Suppressor macrophage (primary cell): ENCODE measurements around the gene ABCA3.

Experiments used
- DNase-seq, 4 experiments: peaks; one replicate each; pipeline ENCODE4 v3.0.0-alpha.2; 2020 to 2022

ABCA3 gene

DNA sequence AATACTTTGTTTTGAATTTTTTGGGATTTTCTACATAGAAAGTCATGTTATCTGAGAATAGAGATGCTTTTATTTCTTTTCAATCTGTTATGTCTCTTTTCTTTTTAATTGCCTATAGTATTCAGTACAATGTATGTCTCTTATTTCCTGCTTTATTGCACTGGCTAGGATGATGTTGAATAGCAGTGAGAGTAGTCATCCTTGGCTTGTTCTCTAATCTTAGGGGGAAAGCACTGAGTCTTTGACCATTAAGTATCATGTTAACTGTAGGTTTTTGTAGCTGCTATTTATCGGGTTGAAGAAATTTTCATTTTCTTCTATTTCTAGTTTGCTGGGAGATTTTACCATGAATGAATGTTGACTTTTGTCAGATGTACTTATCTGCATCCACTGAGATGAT is 10.0 kb upstream of the ABCA3 start:
- DNase-seq, result no peak

DNA sequence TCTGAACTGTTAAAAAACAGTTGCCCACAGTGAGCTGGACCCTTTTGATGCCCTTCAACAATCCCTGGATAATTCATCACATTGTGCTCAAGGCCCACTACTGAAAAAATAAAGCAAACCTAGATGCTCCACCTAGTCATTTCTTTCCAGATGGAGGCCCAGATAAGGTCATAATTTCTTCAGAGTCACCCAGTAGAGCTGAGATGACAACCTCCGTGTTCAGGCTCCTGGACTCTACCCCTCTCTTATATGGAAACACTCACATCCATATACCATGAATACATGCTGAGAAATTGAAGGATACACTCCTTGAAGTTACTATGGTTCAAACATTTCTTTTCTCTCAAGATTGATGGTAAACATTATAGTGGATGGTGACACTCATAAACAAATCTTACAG is 2.7 kb upstream of the ABCA3 start:
- DNase-seq, result no peak

GRCh38 chr16:2341456-2342447 is 1.2 kb upstream of the ABCA3 start:
- peak in 1 of 4 experiments; percentile 9 for DNase-seq

DNA sequence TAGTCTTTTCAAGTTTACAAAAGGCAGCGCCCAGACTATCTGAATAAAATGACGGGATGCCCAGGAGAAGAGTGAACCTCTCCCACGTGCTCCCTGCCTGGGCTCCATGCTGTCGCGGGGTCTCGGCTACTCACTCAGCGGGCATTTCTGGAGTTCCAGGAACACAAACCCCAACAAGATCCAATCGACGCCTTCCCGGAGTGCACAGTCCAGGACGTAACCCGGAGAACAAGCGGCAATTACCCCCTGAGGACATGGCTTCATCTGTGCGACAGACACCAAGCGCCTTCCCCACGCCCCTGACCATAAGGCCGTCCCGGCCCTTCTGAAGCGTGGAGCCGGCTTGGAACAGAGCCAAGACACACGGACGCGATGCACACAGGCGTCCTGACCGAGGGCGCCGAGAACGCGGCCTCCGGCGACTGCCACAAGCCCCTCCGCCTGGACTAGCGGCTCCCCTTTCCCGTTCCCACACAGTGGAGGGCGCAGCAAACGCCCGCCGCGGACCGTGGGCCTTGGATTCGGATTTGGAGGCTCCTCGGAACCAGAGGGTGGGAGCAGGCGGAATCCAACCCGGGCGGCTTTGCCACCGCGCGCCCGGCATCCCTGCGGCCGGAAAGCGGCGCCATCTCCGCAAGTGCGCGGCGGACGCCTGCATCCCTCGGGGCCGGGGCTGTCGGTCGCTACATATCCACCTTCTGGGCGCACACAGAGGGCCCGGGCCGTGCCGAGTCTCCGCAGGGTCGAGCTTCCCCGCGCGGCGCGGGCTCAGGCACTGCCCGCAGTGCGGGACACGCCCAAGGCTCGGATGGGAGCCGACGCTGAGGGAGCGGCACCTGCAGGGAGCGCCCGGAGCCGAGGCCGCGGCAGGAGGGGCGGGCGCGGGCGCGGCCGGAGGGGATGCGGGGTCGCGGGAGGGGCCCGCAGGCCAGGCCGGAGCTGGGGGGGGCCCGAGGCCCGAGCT is 725 bp downstream of the ABCA3 start:
- DNase-seq, result peak; percentile 19 to 64 (median 38)

- DNase-seq, result no peak
Measured at GRCh38 chr16:2337431-2338296, 2.9 kb downstream of the ABCA3 start.

GRCh38 chr16:2335286-2335895 is 5.1 kb downstream of the ABCA3 start:
- DNase-seq, result no peak

DNA sequence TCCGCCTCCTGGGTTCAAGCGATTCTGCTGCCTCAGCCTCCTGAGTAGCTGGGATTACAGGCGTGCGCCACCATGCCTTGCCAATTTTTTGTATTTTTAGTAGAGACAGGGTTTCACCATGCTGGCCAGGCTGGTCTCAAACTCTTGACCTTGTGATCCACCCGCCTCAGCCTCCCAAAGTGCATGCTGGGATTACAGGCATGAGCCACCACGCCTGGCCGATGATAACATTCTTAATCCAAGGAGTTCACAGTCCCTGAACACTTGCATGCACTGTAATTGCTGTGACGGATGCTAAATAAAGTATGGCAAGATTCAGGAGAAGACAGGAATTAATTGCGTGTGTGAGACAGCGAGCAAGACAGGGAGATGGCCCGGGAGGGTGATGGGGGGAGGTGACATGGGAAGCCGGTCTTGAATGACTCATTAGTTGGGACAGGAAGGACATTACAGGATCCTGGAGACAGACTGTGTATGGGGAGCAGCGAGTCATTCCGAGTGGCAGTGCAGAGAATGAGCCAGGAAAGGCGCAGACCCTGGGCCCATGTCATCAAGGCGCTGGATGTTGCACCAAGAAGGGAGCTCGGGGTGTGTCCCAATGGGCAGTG is 6.7 kb downstream of the ABCA3 start:
- no peak for DNase-seq

GRCh38 chr16:2333231-2333630 is 7.3 kb downstream of the ABCA3 start:
- DNase-seq, result no peak

GRCh38 chr16:2331931-2332267 is 8.6 kb downstream of the ABCA3 start:
- no peak for DNase-seq

DNA sequence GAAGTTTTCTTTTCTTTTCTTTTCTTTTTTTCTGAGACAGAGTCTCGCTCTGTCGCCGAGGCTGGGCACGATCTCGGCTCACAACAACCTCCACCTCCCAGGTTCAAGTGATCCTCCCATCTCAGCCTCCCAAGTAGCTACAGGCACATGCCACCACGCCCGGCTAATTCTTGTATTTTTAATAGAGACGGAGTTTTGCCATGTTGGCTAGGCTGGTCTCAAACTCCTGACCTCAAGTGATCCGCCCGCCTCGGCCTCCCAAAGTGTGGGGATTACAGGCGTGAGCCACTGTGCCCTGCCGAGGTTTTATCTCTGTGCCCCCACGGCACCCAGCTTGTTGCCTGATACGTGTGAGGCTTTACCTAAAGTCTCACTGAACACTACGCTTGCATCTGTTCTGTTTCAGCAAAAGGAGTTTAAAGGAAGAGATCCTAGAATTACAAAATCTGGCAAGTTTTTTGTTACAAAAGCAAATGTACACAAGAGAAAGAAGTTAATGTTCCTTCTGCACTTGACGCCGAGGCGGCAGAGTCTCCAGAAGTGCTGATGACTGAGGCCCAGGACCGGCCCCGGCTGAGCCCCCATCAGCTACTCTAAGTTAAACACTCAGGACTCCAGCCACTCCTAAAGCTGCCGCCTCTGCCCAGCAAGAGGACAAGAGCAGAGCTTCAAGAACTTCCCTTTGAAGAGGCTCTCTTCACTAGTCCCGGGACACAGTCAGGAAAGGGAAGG is 9.2 kb downstream of the ABCA3 start:
- DNase-seq, result no peak

- DNase-seq, result no peak
Measured at GRCh38 chr16:2329532-2329931, 11.0 kb downstream of the ABCA3 start.

GRCh38 chr16:2328428-2328827 is 12.1 kb downstream of the ABCA3 start:
- no peak for DNase-seq

- no peak for DNase-seq
Measured at GRCh38 chr16:2326191-2326590, 14.3 kb downstream of the ABCA3 start.

DNA sequence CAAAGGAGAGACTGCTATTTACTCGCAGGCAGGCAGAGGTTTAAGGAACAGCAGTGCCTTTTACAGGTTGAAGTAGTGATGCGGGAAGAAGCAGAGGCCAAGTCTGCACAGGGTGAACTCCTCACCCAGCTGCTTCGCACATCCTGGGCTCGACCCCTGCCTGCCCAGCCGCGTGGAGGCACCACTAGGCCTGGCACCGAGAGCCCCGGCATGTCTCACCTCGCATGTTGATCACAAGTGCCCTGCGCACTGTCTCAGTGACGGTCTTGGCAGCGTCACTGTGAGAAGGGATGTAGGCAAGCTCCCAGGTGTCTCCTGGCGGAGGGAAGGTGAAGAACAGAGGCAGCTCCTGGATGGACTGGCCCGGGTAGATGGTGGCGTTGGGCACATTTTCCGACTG is 14.7 kb downstream of the ABCA3 start:
- DNase-seq, result no peak

GRCh38 chr16:2325181-2325580 is 15.3 kb downstream of the ABCA3 start:
- no peak for DNase-seq

DNA sequence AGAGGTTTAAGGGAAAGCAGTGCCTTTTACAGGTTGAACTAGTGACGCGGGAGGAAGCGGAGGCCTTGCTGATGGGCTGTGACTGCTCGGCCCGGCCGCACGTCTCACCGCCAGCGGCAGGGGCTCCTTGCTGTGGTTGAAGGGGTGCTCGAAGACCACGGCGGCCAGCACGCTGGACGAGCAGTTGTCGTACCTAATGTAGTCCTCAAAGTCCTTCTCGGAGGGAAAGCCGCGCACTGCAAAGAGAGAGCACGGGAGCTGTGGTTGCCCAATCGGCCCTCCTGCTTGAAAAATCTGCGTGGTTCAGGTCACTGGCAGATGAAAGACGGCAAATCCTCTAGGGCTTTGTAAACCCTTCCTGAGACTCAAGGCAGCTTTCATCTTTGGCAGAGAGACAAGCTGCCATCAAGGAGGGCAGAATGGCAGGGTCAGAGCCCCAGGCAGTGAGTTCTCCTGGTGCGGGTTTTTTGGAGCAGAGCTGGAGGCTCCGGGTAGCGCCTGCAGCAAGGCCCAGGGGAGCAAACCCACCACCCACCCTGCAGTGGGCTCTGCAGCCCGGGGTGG is 16.1 kb downstream of the ABCA3 start:
- no peak for DNase-seq

DNA sequence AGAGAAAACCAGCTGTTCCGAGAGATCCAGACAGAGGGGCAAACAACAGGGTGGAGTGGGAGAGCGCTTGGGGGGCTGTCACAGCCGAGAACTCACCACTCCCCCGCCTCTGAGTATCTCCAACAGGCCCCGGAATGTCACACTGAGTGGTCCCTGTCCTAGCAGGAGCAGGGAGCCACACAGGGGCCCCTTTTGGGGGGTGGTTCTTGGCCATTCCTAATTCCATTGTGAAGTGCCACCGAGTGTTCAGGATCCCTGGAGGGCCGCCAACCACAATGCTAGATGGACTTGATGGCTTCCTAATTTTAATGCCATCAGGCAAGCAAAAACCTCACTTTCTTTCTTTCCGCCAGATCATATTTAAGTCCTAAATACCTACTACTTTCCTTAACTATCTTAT is 16.8 kb downstream of the ABCA3 start:
- no peak for DNase-seq

GRCh38 chr16:2319606-2320005 is 20.9 kb downstream of the ABCA3 start:
- no peak for DNase-seq

GRCh38 chr16:2317231-2318020 is 23.1 kb downstream of the ABCA3 start:
- DNase-seq, result no peak
